OCI-LY7 (cell line): ENCODE results near the gene GPATCH8. TPM values are rescaled to one million over a fixed set of nuclear protein-coding genes. Genes with fewer than 3 reads are reported as not detected.

Source experiments
- BruUV-seq: library from RNA; stranded (reverse); fragments of 400-500 nt; replicated peaks from 2 replicates; lab custom pipeline; 2021; lab: Mats Ljungman, UMichigan
- CTCF ChIA-PET: fragments of 300-600 bp; sonication (Branson Sonifier 250); formaldehyde crosslinking; loops from one replicate; lab custom pipeline; 2022; ENCODE audit warnings: antibody characterized with exemption; ENCODE audit not compliant: unreplicated experiment; lab: Charles Lee
- POLR2A ChIA-PET: fragments of 300-600 bp; sonication (Branson Sonifier 250); formaldehyde crosslinking; loops from one replicate; lab custom pipeline; 2022; ENCODE audit warnings: antibody characterized with exemption; lab: Charles Lee
- DNase-seq: peaks from one replicate; pipeline ENCODE4 v3.0.0-alpha.2; 2015; ENCODE audit warnings: low spot score
- H2AFZ ChIP-seq: fragments of 200-600 bp; sonication (generic), shearing (Covaris generic); 2 replicates; pipeline ENCODE4 v1.6.1; 2014; ENCODE audit warnings: mild to moderate bottlenecking, antibody characterized with exemption, low read length, moderate library complexity
- H3K27ac ChIP-seq: fragments of 200-600 bp; sonication (generic); 2 replicates; pipeline ENCODE4 v1.5.1; 2014; ENCODE audit warnings: mixed run types, low read depth, mild to moderate bottlenecking, moderate library complexity, low read length, inconsistent platforms; ENCODE audit not compliant: poor library complexity, severe bottlenecking
- H3K36me3 ChIP-seq: fragments of 200-600 bp; sonication (generic); 2 replicates; pipeline ENCODE4 v1.6.1; 2014; ENCODE audit warnings: mild to moderate bottlenecking, antibody characterized with exemption, low read length, moderate library complexity, mixed read lengths; ENCODE audit not compliant: insufficient read depth
- H3K4me1 ChIP-seq: fragments of 200-600 bp; sonication (generic); 2 replicates; pipeline ENCODE4 v1.5.1; 2014; ENCODE audit warnings: mild to moderate bottlenecking, low read length; ENCODE audit not compliant: insufficient read depth, poor library complexity, severe bottlenecking
- H3K4me2 ChIP-seq: fragments of 200-600 bp; sonication (generic); 2 replicates; pipeline ENCODE4 v1.6.1; 2014; ENCODE audit warnings: mild to moderate bottlenecking, low read length
- H3K4me3 ChIP-seq: fragments of 200-600 bp; sonication (generic); 2 replicates; pipeline ENCODE4 v1.5.1; 2014; ENCODE audit warnings: mild to moderate bottlenecking, low read depth, low read length; ENCODE audit not compliant: poor library complexity, severe bottlenecking
- H3K79me2 ChIP-seq: fragments of 200-600 bp; sonication (generic); 2 replicates; pipeline ENCODE4 v1.6.1; 2016; ENCODE audit warnings: low read depth, mild to moderate bottlenecking, low read length, moderate library complexity, mixed read lengths; ENCODE audit not compliant: insufficient read depth
- H3K9me2 ChIP-seq: fragments of 200-600 bp; sonication (generic); 2 replicates; pipeline ENCODE4 v1.6.1; 2016; ENCODE audit warnings: mild to moderate bottlenecking, low read length, mixed read lengths; ENCODE audit not compliant: insufficient read depth
- H3K9me3 ChIP-seq: fragments of 200-600 bp; sonication (generic); 2 replicates; pipeline ENCODE4 v1.6.1; 2014; ENCODE audit warnings: mild to moderate bottlenecking, mixed run types, low read length, mixed read lengths
- H4K20me1 ChIP-seq: fragments of 200-600 bp; sonication (generic); 2 replicates; pipeline ENCODE4 v1.6.1; 2014; ENCODE audit warnings: mild to moderate bottlenecking, antibody characterized with exemption, low read length, moderate library complexity, mixed read lengths; ENCODE audit not compliant: insufficient read depth
- CTCF ChIP-seq: fragments of 200-600 bp; sonication (generic); conservative IDR thresholded peaks from 2 replicates; pipeline ENCODE4 v1.5.1; 2014; ENCODE audit warnings: mild to moderate bottlenecking, antibody characterized with exemption, low read length, moderate library complexity, mixed read lengths
- EZH2phosphoT487 ChIP-seq: fragments of 200-600 bp; sonication (generic); IDR thresholded peaks from 2 replicates; pipeline ENCODE4 v1.6.1; 2018; ENCODE audit warnings: low read depth, borderline replicate concordance, mild to moderate bottlenecking, mixed run types, antibody characterized with exemption, low read length, moderate library complexity, mixed read lengths
- intact Hi-C: fragments of 100-400 bp; cut with micrococcal nuclease; formaldehyde crosslinking; loops from one replicate; pipeline ENCODE4 v1.10.0; 2022; ENCODE audit not compliant: unreplicated experiment
- total RNA-seq, 2 experiments: library from RNA; depleted of rRNA in 1 of 2; stranded (reverse); fragments of >200 nt in 1 of 2; shearing (Covaris generic) in 1 of 2; gene quantifications; 2 replicates each; pipeline ENCODE4 v1.2.3, GENCODE V29; 2014 to 2022

GPATCH8 gene
- total RNA-seq, 2 experiments from 2014 or later: 24.7 to 61.1 TPM

GRCh38 chr17:44359458-44360143 lies 143.6 kb downstream of the GPATCH8 start:
- H3K4me3 ChIP-seq: peak overlapping the region; percentile 50
- CTCF ChIA-PET: no interaction called here
- H4K20me1 ChIP-seq: no peaks in the 10 kb centered on the region
- no peak for DNase-seq
- intact Hi-C loops: no loop called here
- no peaks in the 10 kb centered on the region for H3K9me2 ChIP-seq
- no peaks in the 10 kb centered on the region for H3K79me2 ChIP-seq
- no peaks in the 10 kb centered on the region for H3K36me3 ChIP-seq
- TF ChIP-seq CTCF: no peak
- TF ChIP-seq EZH2phosphoT487: no peak
- peaks cover 68% of the 10 kb centered on the region for H3K4me1 ChIP-seq
- BruUV-seq: no TSS peak
- POLR2A ChIA-PET: interaction anchor here (0.5 to 1.7 kb wide), 4 partner anchors 12 to 421 kb away, joined by 4 read pairs; no protein-coding TSS in a partner anchor
- H2AFZ ChIP-seq: peak overlapping the region; percentile 42; the same call in 1 of the 2 replicates
- H3K27ac ChIP-seq: peak overlapping the region; percentile 74
- H3K9me3 ChIP-seq: no peaks in the 10 kb centered on the region
- peak overlapping the region; percentile 73 for H3K4me2 ChIP-seq

- peak; percentile 85 for DNase-seq
- no peaks in the 10 kb centered on the region for H3K79me2 ChIP-seq
- H2AFZ ChIP-seq: peak overlapping the region; percentile 42; the same call in 1 of the 2 replicates
- ChIA-PET POLR2A (interaction anchor here (0.5 to 1.7 kb wide), 3 partner anchors 11 to 188 kb away, joined by 4 read pairs; no protein-coding TSS in a partner anchor), CTCF (no interaction called here)
- intact Hi-C loops: no loop called here
- H3K36me3 ChIP-seq: no peaks in the 10 kb centered on the region
- H3K4me2 ChIP-seq: peak overlapping the region; percentile 73
- no peaks in the 10 kb centered on the region for H3K9me2 ChIP-seq
- peak overlapping the region; percentile 50 for H3K4me3 ChIP-seq
- no peaks in the 10 kb centered on the region for H4K20me1 ChIP-seq
- TF ChIP-seq CTCF: no peak
- TF ChIP-seq EZH2phosphoT487: no peak
- no peaks in the 10 kb centered on the region for H3K9me3 ChIP-seq
- peak overlapping the region; percentile 74 for H3K27ac ChIP-seq
- BruUV-seq: no TSS peak
- peaks cover 68% of the 10 kb centered on the region for H3K4me1 ChIP-seq
These were observed 144.2 kb downstream of the GPATCH8 start for GRCh38 chr17:44359006-44359405.

GRCh38 chr17:44358066-44358465 lies 145.1 kb downstream of the GPATCH8 start:
- no peak overlapping the region for H2AFZ ChIP-seq
- no peak overlapping the region for H3K4me3 ChIP-seq
- peak overlapping the region; percentile 73; the same call in 1 of the 2 replicates for H3K4me2 ChIP-seq
- H3K27ac ChIP-seq: peak overlapping the region; percentile 74
- no peak for DNase-seq
- H3K4me1 ChIP-seq: peaks cover 68% of the 10 kb centered on the region
- BruUV-seq: no TSS peak
- no peaks in the 10 kb centered on the region for H3K9me3 ChIP-seq
- no peaks in the 10 kb centered on the region for H3K9me2 ChIP-seq
- no peaks in the 10 kb centered on the region for H3K79me2 ChIP-seq
- TF ChIP-seq EZH2phosphoT487: no peak
- TF ChIP-seq CTCF: no peak
- H4K20me1 ChIP-seq: no peaks in the 10 kb centered on the region
- intact Hi-C loops: no loop called here
- ChIA-PET POLR2A (interaction anchor here (1.0 to 1.4 kb wide), 3 partner anchors 8 to 31 kb away, joined by 3 read pairs; no protein-coding TSS in a partner anchor), CTCF (interaction anchor here (0.5 to 0.6 kb wide), 2 partner anchors 152 to 187 kb away, joined by 3 to 5 read pairs; no protein-coding TSS in a partner anchor)
- H3K36me3 ChIP-seq: peaks cover 4% of the 10 kb centered on the region; the same call in 1 of the 2 replicates
